Pulmonary artery endothelial cell (primary cell): ENCODE data around the gene SF3B6. TPM values are rescaled to one million over a fixed set of nuclear protein-coding genes. Genes with fewer than 3 reads are reported as not detected.
A peak's percentile ranks its signal among the peaks of the same experiment; 100 is the strongest.
"Not testable (repeated sequence)": the region's sequence is repeated elsewhere in the genome, so short reads cannot be mapped to it uniquely, and the experiment has no call there.

Experiments
- DNase-seq: peaks from one replicate; pipeline ENCODE4 v3.0.0-alpha.2; 2011; ENCODE audit warnings: low read depth, low spot score
- total RNA-seq: library from RNA; depleted of rRNA; stranded (reverse); fragments of >200 nt; gene quantifications from 2 replicates; pipeline ENCODE4 v1.2.3, GENCODE V29; 2014

Gene SF3B6
- total RNA-seq, 1 donor from 2014 or later, result 232 TPM

DNA sequence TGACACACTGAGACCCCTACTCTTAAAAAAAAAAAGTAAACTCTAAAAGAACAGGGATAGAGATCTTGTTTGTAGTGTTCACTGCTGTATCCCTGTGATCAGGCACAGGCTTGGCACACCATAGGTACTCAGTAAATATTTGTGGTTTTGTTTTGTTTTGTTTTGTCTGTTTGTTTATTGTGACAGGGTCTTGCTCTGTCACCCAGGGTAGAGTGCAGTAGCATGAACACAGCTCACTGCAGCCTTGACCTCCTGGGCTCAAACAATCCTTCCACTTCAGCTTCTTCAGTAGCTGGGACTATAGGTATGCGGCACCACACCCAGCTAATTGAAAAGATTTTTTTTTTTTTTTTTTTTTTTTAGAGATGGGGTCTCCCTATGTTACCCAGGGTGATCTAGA, 23.2 kb downstream of the SF3B6 start:
- no peak for DNase-seq

DNA sequence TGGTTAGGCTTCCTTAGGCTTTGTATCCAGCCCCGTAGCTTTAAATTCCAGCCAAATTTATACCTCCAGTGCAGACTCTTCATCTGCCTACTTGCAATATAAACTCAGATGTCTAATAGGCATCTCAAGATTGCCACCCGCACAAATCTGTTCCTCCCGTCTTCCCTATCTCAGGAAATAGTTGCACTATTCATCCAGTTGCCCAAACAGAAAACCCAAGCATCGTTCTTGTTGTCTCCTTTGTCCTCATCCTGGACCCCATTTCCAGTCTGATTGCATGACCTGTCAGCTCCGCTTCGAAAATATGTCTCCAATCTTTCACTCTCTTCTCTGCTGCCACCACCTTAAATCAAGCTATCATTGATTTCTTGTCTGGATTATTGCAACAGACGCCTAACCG, 24.3 kb downstream of the SF3B6 start:
- no peak for DNase-seq

DNA sequence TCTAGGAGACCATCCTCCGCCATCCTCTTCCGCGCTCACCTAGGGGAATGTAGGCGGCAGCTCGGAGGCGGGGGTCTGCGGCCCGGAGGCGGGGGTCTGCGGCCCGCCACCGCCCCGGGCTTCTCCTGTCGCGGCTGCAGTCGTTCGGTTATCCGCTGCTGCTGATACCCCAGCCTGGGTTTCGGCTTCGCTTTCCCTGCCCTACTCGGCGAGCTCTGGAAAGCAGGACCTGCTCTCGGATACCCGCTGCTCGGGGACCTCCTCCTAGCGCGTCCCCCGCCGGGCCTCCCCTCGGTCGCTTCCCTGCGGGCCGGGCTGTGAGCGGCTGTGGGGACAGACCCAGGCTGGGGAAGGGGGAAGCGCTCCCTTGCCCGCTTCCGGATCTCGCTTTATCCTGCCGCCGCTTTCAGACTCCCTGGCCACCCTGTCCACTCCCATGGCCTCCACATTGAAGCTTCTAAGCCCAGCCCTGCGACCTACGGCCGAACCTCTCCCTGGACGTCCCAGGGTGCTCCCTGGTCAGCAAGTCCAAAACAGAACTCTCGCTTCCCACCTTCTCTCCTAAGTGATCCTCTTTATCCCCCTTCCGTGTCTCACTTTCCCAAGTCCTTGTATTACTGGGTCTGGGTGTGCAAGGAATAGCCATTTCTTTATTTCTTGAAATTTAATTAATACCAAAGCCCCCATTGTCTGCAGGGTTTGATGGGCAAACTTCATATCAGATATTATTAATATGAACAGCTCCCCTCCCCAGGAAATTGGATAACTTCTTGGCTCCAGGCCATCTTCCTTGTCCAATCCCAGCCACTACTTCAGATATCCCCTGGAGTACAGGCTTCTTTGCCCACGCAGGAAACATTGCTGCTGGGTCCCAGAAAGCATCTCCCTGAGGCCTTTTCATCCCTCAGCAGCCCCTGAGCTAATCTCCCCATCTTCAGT, 25.8 kb downstream of the SF3B6 start:
- no peak for DNase-seq

DNA sequence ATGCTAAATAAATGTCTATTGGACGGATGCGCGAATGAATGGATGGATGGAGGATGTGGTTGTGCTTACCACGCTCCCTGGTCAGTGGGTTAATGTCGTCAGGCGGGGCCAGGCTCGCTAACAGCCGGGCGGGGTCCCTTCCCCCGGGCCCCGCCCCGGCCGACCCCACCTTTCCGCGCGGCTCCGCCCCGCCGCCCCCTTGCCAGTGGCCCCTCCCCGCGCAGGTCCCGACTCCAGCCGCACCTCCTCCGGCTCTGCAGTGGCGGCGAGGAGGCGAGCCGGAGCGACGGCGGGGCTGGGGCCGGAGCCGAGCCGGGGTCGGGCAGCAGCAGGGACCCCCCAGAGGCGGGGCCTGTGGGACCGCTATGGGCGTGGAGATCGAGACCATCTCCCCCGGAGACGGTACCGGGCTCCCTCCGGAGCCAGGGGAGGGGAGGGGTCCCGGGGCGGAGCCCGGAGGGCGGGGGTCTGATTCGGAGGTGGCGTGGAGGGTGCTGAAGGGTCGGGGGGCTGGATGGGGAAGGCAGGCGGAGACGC, 26.6 kb downstream of the SF3B6 start, which contains the start of gene FKBP1B:
FKBP1B (plus strand) TSS at position 257 of the 537 bp plus-strand sequence; CDS start at position 366, 109 bp downstream.
- no peak for DNase-seq

DNA sequence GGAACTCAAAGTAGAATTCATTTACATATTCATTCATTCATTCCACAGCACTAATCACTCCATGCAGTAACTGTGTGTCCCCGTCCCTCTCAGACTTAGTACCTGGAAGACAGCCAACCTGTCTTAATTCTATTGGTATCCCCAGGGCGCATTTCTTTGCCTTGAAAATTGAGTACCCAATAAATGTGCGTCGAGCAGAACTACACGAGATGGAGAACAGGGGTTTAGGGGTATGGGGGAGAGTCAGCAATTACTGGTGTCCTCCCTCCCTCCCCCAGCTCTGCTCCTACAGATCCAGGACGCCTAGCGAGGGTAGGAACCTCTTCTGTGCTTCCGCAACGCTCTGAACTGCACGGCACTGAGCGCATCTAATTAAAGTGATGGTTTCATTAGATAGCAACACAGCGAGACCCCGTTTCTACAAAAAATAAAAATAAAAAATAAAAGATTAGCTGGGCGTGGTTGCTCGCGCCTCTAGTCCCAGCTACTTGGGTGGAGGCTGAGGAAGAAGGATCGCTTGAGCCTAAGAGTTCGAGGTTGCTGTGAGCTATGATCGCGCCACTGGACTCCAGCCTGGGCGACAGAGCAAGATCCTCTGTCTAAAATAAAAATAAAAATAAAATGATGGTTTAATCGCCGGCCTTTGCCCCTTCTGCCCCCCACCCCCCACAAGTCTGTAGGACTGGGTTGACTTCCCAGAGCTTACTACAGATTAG, 27.2 kb downstream of the SF3B6 start:
- DNase-seq, result no peak

DNA sequence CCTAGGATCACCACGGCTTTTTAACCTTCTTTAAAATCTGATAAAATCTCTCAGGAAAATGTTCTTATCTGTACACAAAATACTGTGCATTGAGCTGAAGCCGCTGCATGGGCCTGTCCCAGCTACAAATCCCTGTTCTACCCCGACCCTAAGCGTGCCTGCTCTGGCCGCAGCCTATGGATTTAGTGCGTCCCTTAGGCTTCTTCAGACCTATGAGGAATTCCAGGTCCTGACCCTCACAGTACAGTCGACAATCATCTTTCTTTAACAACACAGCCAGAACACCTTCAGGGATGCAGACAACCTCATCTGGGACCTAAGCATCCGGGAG, 28.5 kb downstream of the SF3B6 start:
- no peak for DNase-seq

DNA sequence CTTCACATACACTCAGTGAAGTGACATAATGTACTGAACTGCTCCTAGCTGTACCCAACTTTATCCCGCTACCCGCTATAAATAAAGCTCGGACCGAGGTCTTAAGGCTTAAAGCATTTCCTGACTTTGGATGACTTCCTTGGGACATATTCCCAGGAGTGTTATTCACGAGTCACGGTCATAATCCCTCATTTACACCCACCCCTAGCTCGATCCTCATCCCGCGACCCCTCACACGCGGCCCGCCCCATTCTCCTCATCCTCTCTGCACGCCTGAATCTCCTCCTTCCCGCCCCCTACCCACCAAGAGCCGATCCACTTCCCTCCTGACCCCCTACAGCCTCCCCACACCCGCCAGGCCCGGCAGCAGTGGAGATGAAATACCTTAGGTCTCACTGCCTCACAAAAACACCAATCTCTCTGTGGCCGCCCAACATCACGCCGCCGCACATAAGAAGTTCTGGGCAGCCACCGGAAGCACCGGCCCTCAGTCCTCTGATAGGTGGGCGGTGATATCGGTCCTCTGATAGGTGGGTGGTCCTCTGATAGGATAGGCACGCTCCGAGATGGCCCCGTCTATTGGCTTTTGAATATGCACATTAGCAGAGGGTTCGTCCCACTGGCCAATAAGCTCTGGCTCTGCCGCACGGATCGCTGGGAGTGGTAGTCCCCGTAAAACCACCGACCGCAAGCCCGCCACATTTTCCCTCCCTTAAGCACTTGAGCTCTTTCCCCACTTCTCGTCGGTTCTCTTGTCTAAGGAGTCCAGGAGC, 29.0 kb downstream of the SF3B6 start, which contains the start of gene WDCP:
WDCP (minus strand) TSS at position 462 of the 773 bp plus-strand sequence. CDS start 7,897 bp downstream, outside the sequence.
- DNase-seq, result peak; percentile 97

DNA sequence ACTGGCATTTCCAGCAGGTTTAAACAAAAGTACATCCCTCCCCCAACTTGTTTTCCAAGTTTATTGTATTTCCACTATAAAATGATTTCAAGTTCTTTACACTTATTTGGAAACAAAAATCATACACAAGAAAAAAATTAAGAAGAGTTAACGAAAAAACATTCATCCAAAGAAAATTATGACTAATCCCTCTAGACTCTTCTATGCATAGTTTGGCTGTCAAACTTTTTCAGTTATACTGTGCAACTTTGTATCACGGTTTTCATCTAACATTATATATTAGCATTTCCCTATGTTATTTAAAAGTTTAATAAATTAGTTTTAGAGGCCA, 29.6 kb downstream of the SF3B6 start:
- no peak for DNase-seq

DNA sequence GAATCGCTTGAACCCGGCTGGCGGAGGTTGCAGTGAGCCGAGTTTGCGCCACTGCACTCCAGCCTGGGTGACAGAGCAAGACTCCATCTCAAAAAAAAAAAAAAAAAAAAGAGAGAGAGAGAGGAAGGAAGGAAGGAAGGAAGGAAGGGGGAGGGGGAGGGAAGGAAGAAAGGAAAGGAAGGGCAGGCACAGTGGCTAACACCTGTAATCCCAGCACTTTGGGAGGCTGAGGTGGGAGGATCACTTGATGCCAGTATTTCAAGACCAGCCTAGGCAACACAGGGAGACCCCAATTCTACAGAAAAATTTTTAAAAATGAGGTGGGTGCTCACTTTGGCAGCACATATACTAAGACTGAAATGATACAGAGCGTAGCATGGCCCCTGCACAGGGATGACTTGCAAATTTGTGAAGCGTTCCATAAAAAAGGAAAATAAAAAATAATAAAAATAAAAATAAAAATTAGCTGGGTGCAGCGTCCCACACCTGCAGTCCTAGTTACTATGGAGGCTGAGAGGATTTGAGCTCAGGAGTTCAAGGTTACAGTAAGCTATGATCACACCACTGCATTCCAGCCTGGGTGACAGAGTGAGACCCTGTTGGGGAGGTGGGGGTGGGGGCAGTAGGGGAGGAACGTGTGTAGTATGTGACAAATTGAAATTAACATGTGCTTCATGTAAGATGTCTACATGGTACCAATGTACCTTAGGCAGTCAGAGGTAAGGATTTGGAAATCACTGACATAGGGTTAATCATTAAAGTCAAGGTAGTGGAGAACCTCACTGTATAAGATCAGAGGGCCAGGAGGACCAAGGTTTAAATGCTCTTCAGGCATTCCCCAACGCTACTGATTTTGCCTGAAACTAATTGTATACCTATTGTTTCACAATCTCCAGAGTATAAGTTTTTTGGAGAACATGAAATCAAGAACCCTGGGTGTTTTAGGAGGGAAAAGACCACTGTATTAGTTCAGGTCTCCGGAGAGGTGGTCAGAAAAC, 30.3 kb downstream of the SF3B6 start:
- no peak for DNase-seq

DNA sequence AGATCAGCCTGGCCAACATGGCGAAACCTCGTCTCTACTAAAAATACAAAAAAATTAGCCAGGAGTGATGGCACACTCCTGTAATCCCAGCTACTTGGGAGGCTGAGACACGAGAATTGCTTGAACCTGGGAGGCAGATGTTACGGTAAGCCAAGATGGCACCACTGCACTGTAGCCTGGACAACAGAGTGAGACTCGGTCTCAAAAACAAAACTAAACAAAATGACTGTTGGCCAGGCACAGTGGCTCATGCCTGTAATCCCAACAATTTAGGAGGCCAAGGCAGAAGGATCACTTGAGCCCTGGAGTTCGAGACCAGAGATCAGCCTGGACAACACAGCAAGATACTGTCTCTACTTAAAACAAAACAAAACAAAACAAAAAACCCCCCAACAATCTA, 33.0 kb downstream of the SF3B6 start:
- not testable (repeated sequence) for DNase-seq

DNA sequence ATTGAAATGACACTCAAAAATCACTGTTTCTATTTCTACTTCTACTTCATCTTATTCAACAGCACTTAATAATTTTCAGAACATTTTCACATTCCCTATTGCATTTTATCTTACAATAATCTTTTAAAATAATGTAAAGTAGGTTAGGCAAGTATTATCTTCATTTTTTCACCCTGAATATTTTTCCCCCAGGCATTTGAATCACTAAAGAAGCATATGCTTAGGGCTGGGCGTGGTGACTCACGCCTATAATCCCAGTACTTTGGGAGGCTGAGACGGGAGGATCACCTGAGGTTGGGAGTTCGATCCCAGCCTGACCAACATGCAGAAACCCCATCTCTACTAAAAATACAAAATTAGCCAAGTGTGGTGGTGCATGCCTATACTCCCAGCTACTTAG, 35.6 kb downstream of the SF3B6 start:
- no peak for DNase-seq

DNA sequence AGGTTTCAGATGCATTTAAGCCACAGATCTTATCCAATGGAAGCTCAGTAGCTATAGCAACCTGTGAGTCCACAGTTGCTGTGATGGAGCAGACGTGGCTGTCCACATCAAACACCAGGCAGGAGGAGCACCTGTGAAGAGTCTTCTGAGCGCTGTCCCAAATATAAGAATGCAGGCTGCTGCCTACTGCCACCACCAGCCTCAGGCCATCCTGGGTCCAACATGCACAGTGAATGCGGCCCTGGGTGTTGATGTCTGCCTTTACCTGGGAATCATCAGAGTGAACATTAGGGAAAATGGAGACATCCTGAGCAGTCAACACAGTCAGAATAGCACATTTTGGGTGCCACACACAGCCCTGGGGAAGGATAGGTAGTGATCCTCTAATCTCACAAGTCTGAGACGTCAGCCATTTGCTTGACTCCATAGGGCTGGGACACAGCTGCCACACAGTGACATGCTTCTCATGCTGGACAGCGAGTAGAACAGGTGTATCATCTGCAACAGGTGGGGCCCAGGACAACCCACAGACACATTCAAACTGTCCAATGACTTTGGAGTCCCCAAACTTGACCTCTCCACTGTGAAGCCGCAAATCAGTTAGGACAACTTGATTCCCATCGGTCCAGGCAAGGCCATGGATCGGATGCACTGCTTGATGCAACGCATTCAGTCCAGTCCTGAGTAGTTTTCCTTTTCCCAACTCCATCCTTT, 37.2 kb downstream of the SF3B6 start:
- DNase-seq, result no peak

DNA sequence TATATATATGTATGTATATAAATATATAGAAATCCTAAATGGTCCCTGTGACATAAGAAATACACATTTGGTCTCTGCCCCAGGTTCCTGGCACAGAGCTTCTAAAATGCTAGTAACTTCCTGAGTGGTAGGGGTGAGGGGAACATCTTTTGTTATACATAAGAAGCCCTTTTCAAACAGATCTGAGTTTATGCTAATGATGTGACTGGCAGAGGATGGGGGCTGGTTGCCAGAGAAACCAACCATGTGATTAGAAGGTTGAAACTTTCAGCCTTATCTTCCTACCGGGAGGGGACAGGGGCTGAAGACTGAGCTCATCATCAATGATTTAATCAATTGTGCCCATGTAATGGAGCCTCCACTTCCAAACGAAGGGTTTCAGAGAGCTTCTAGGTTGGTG, 49.9 kb downstream of the SF3B6 start:
- no peak for DNase-seq

DNA sequence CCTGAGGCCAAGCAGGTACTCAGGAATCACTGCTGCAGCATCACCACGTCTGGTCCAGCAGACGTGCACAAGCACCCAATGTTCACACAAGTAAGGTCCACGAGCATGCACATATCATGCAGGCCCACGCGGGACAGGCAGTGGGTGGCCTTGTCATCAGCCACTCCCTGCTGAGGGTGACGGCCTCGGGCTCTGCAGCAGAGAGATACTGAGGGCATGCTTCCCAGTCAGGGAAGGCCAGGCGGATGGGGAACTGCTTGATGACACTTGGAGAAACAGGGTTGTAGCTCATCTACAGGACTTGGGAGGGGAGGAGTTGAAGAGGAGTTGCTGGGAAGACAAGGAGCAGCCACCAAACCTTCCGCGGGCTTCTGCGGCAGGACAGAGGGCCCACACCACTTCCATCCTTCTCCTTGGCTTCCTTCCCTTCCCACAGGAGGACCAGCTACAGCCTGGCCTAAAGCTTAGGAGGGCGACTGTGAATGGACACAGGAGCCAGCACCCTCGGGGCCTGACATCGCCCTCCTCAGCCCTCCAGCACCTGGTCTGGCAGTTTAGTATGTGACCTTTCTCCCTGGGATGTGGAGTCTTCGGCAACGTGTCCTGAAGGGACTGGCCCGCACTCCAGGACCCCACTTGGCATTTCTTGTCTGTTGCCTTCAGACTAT, 51.0 kb downstream of the SF3B6 start:
- no peak for DNase-seq

DNA sequence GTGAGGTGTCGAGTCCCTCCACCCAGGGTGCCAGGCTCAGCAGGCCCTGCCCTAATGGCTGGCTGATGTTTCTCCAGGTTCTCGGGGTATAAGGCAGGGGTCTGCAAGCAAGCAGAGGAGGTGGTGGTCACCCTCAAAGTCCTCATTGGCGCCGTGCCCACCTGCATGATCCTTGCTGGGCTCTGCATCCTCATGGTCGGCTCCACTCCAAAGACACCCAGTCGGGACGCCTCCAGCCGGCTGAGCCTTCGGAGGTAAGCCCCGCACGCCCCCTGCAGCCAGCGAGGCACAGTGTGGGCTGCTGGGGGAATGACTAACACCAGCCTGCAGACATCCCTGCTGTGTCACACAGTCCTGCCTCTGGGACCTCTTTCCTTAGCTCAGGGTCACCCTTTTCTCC, 52.1 kb downstream of the SF3B6 start:
- no peak for DNase-seq

DNA sequence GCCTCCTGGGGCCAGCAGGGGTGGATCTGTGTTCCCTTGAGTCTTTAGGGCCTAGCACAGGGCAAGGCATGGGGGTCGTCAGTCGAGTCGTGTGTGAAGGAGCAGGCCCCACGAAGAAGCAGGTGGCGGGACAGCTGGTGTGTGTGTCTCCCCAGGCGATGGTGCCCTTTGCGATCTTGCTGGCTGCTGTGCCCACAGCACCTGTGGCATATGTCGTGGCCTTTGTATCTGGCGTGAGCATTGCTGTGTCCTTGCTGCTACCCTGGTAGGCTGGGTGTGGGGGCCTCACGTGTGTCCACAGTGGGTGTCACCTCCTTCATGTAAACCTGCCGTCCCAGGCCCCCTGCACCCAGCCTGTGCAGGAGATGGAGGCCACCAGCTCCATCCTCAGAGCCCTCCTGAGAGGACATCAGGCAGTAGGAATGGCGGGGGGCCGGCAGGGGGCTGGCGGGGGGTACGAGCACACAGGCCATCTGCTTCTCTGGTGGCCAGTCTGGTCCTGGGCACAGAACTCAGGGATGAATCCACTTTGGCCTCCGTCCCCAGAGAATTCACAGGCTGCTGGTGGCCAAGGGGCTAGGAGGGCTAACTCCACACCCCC, 53.1 kb downstream of the SF3B6 start:
- DNase-seq, result no peak

DNA sequence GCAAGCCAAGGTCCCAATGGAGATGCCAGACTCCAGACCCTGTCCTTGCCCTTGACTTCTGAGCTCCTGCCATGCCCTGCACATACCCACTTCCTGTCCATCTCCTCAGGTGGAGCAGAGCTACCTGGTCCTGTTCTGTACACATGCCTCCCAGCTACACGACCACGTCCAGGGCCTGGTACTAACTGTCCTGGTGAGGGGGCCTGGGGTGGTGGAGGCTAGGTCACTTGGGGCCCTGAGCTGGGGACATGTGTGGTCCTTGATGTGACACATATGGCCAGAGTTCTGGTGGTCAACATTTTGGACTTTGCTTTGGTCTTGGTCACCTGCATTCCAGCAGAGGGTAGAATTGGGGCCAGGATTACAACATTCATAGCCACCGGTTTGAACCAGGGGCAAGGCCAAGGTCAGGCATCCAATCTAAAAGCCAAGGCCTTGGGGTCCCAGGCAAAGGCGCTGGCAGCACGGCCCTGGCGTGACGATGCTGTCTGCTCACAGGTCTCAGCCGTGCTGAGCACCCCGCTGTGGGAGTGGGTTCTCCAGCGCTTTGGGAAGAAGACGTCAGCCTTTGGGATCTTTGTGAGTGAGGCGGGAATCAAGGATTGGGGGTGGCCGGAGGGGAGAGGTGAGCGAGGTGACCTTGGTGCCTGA, 53.7 kb downstream of the SF3B6 start:
- no peak for DNase-seq
